B cell (primary cell): ENCODE measurements around the gene WDR5. TPM values are rescaled to one million over a fixed set of nuclear protein-coding genes. Genes with fewer than 3 reads are reported as not detected.

Experiments
- ATAC-seq: fragments of 200-7000 bp; cut with Tn5 transposase; one replicate; pipeline ENCODE4 v1.10.0; 2021; ENCODE audit warnings: low read depth, mild to moderate bottlenecking, moderate number of reproducible peaks, moderate library complexity
- CTCF ChIA-PET: fragments of 350-600 bp; sonication (Branson Sonifier 250); formaldehyde crosslinking; loops from one replicate; lab custom pipeline; 2021; ENCODE audit warnings: antibody characterized with exemption, inconsistent platforms; lab: Charles Lee
- POLR2A ChIA-PET: fragments of 350-600 bp; sonication (Branson Sonifier 250); formaldehyde crosslinking; loops from one replicate; lab custom pipeline; 2021; ENCODE audit warnings: antibody characterized with exemption; lab: Charles Lee
- DNase-seq: peaks from one replicate; pipeline ENCODE4 v3.0.0; 2013
- H2AFZ ChIP-seq: 2 replicates; pipeline ENCODE4 v1.6.1; 2012; ENCODE audit warnings: mild to moderate bottlenecking, low read depth, low read length; ENCODE audit not compliant: insufficient read depth, poor library complexity, severe bottlenecking
- H3K27ac ChIP-seq, 2 donors: 1 replicate in 1 of 2; 2 replicates in 1 of 2; pipeline ENCODE4 v1.5.1; 2012 to 2013; ENCODE audit warnings: low read length in 2 of 2, mild to moderate bottlenecking in 2 of 2, moderate library complexity in 1 of 2
- H3K27me3 ChIP-seq, 4 experiments: fragments of 200-600 bp in 1 of 4; sonication (generic) in 1 of 4; replicated peaks in 1 of 4; 1 replicate in 2 of 4; 2 replicates in 2 of 4; pipeline versions ENCODE4 v1.6.1 to v1.7.0; 2013 to 2016; ENCODE audit warnings: low read length in 3 of 4, mild to moderate bottlenecking in 2 of 4, mixed read lengths in 1 of 4, moderate library complexity in 1 of 4; ENCODE audit not compliant: insufficient read depth in 4 of 4, control insufficient read depth in 3 of 4; ENCODE audit errors: control extremely low read depth in 1 of 4
- H3K36me3 ChIP-seq, 2 experiments: replicated peaks in 1 of 2; 1 replicate in 1 of 2; 2 replicates in 1 of 2; pipeline versions ENCODE4 v1.6.1 to v1.7.1; 2013; ENCODE audit warnings: low read length in 1 of 2; ENCODE audit not compliant: insufficient read depth in 2 of 2, control insufficient read depth in 1 of 2; ENCODE audit errors: control extremely low read depth in 1 of 2, extremely low read depth in 1 of 2
- H3K4me1 ChIP-seq, 2 donors: fragments of 200-600 bp in 1 of 2; sonication (generic) in 1 of 2; 1 replicate in 1 of 2; 2 replicates in 1 of 2; pipeline versions ENCODE4 v1.5.1 to v1.6.1; 2013 to 2017; ENCODE audit warnings: low read length in 2 of 2; ENCODE audit not compliant: control insufficient read depth in 2 of 2, insufficient read depth in 2 of 2
- H3K4me2 ChIP-seq: replicated peaks from 2 replicates; pipeline ENCODE3; 2012; ENCODE audit warnings: mild to moderate bottlenecking, low read depth, low read length; ENCODE audit not compliant: poor library complexity, severe bottlenecking
- H3K4me3 ChIP-seq, 5 experiments: fragments of 200-600 bp in 1 of 5; sonication (generic) in 1 of 5; 1 replicate in 3 of 5; 2 replicates in 2 of 5; pipeline versions ENCODE4 v1.5.1 to v1.7.0; 2011 to 2016; ENCODE audit warnings: low read length in 4 of 5, mild to moderate bottlenecking in 4 of 5, low read depth in 2 of 5, control low read depth in 1 of 5, moderate library complexity in 1 of 5; ENCODE audit not compliant: insufficient read depth in 1 of 5; ENCODE audit errors: control extremely low read depth in 1 of 5, extremely low read depth in 1 of 5
- H3K79me2 ChIP-seq: fragments of 200-600 bp; sonication (generic); one replicate; pipeline ENCODE4 v1.6.0; 2016; ENCODE audit warnings: low read length; ENCODE audit not compliant: control insufficient read depth, insufficient read depth
- H3K9ac ChIP-seq: fragments of 200-600 bp; sonication (generic); 2 replicates; pipeline ENCODE4 v1.6.1; 2017; ENCODE audit warnings: mild to moderate bottlenecking, low read length, moderate library complexity
- H3K9me3 ChIP-seq, 3 donors: one replicate each; pipeline versions ENCODE4 v1.6.1 to v1.7.1; 2013; ENCODE audit warnings: low read length in 2 of 3; ENCODE audit not compliant: control insufficient read depth in 2 of 3, insufficient read depth in 1 of 3; ENCODE audit errors: control extremely low read depth in 1 of 3
- H4K20me1 ChIP-seq: 2 replicates; pipeline ENCODE4 v1.6.0; 2012; ENCODE audit warnings: mild to moderate bottlenecking, low read length; ENCODE audit not compliant: insufficient read depth, control insufficient read depth, poor library complexity, severe bottlenecking
- H3K27ac Mint-ChIP-seq: one replicate; pipeline ENCODE4 v1.8.0; 2021; ENCODE audit warnings: mixed read lengths
- H3K27me3 Mint-ChIP-seq: one replicate; pipeline ENCODE4 v1.8.0; 2021; ENCODE audit warnings: mixed read lengths
- H3K4me1 Mint-ChIP-seq: one replicate; pipeline ENCODE4 v1.8.0; 2021; ENCODE audit warnings: mixed read lengths
- H3K4me3 Mint-ChIP-seq: one replicate; pipeline ENCODE4 v1.8.0; 2021; ENCODE audit warnings: mixed read lengths
- H3K9me3 Mint-ChIP-seq: one replicate; pipeline ENCODE4 v1.8.0; 2022; ENCODE audit warnings: mixed read lengths; ENCODE audit not compliant: insufficient read depth
- CTCF ChIP-seq: fragments of 200-600 bp; IDR thresholded peaks from one replicate; pipeline ENCODE4 v1.8.0; 2022; ENCODE audit warnings: antibody characterized with exemption, mild to moderate bottlenecking
- EZH2 ChIP-seq: IDR thresholded peaks from 2 replicates; pipeline ENCODE4 v1.6.1; 2012; ENCODE audit warnings: borderline replicate concordance, low read depth, mild to moderate bottlenecking, moderate library complexity, low read length; ENCODE audit not compliant: insufficient read depth, poor library complexity, severe bottlenecking
- WGBS: methylation state at CpG from one replicate; pipeline ENCODE4 v1.1.5; 2013; ENCODE audit warnings: missing lambda C conversion rate; ENCODE audit not compliant: insufficient coverage; 5-methylcytosine and 5-hydroxymethylcytosine counted together
- intact Hi-C: fragments of 100-400 bp; cut with micrococcal nuclease; formaldehyde crosslinking; loops from one replicate; pipeline ENCODE4 v1.10.0; 2022
- polyA plus RNA-seq: library from polyadenylated mRNA; depleted of rRNA; stranded (reverse); fragments of >200 nt; gene quantifications from 2 replicates; pipeline ENCODE4 v1.2.3, GENCODE V29; 2012
- total RNA-seq, 2 donors: library from RNA; stranded (reverse); fragments of 120-200 nt in 1 of 2; gene quantifications; 1 replicate in 1 of 2; 2 replicates in 1 of 2; pipeline versions ENCODE4 v1.2.3 to v1.2.4, GENCODE V29; 2013 to 2022

WDR5 gene
- total and polyA plus RNA-seq, 2 donors (not counting 1 experiment from before 2014, with no cell fraction given), result 18.0 to 23.8 TPM

GRCh38 chr9:134144801-134145200 is 8.9 kb downstream of the WDR5 start:
- Histone ChIP-seq H3K27me3 (no peaks in the 10 kb centered on the region), H4K20me1 (peaks cover 6% of the 10 kb centered on the region), H3K4me1 (no peaks in the 10 kb centered on the region), H3K36me3 (peaks cover 9 to 87% of the 10 kb centered on the region in 2 experiments), H3K79me2 (peaks cover 6% of the 10 kb centered on the region), H3K4me3 (no peak overlapping the region), H3K27ac (no peak overlapping the region), H3K9ac (no peak overlapping the region), H3K9me3 (no peaks in the 10 kb centered on the region), H2AFZ (no peak overlapping the region), H3K4me2 (no peak overlapping the region)
- ATAC-seq, result no peak
- POLR2A ChIA-PET, result interaction anchor here (0.6 kb wide), 1 partner anchor 1820 kb away, joined by 4 read pairs; no protein-coding TSS in a partner anchor
- CTCF ChIA-PET, result interaction anchor here (0.6 kb wide), 1 partner anchor 98 kb away, joined by 3 read pairs; no protein-coding TSS in a partner anchor
- TF ChIP-seq CTCF, result no peak
- TF ChIP-seq EZH2, result no peak
- Mint-ChIP-seq H3K4me3 (no peak overlapping the region), H3K4me1 (no peaks in the 10 kb centered on the region), H3K9me3 (no peaks in the 10 kb centered on the region), H3K27me3 (no peaks in the 10 kb centered on the region), H3K27ac (no peak overlapping the region)
- intact Hi-C loops, result no loop called here
- WGBS, result 100% methylated on average over 3 of the region's 4 CpGs
- DNase-seq, result no peak

GRCh38 chr9:134145262-134145661 is 9.4 kb downstream of the WDR5 start:
- POLR2A ChIA-PET, result no interaction called here

More at GRCh38 chr9:134145262-134145661, 9.4 kb downstream of the WDR5 start:
- Histone ChIP-seq H3K9ac (no peak overlapping the region), H3K4me2 (no peak overlapping the region), H3K27me3 (no peaks in the 10 kb centered on the region), H2AFZ (no peak overlapping the region), H4K20me1 (peaks cover 1% of the 10 kb centered on the region), H3K4me1 (no peaks in the 10 kb centered on the region), H3K27ac (no peak overlapping the region), H3K79me2 (peaks cover 1% of the 10 kb centered on the region), H3K36me3 (peaks cover 9 to 87% of the 10 kb centered on the region in 2 experiments), H3K9me3 (no peaks in the 10 kb centered on the region), H3K4me3 (no peak overlapping the region)
- Mint-ChIP-seq H3K4me3 (no peak overlapping the region), H3K4me1 (no peaks in the 10 kb centered on the region), H3K27me3 (no peaks in the 10 kb centered on the region), H3K9me3 (no peaks in the 10 kb centered on the region), H3K27ac (no peak overlapping the region)
- TF ChIP-seq CTCF, result no peak
- 91% methylated on average over 9 of the region's 9 CpGs for WGBS
- DNase-seq, result no peak
- CTCF ChIA-PET, result interaction anchor here (1.1 kb wide), 1 partner anchor 53 kb away, joined by 3 read pairs; no protein-coding TSS in a partner anchor
- no peak for ATAC-seq
- intact Hi-C loops, result no loop called here
